Left lobe of liver (tissue), 2 donors: ENCODE measurements around the gene PRR33. TPM values are rescaled to one million over a fixed set of nuclear protein-coding genes. Genes with fewer than 3 reads are reported as not detected.
"Not testable (repeated sequence)": the region's sequence is repeated elsewhere in the genome, so short reads cannot be mapped to it uniquely, and the experiment has no call there.

ENCODE experiments used
- ATAC-seq: fragments of 200-7000 bp; cut with Tn5 transposase; one replicate; pipeline ENCODE4 v1.9.1; 2020; ENCODE audit warnings: mild to moderate bottlenecking, moderate library complexity
- DNase-seq: peaks from one replicate; pipeline ENCODE4 v3.0.0-alpha.2; 2020; ENCODE audit warnings: low spot score
- total RNA-seq: library from RNA; stranded (reverse); gene quantifications from one replicate; pipeline ENCODE4 v1.2.1, GENCODE V29; 2021
- donor health status: DM: no; HTN: no; CAD: no; lungs with moderate emphysema.
- donor health status: DM: no; HTN: yes; CAD: no.

PRR33 gene
- total RNA-seq, 1 donor from 2014 or later: not detected

DNA sequence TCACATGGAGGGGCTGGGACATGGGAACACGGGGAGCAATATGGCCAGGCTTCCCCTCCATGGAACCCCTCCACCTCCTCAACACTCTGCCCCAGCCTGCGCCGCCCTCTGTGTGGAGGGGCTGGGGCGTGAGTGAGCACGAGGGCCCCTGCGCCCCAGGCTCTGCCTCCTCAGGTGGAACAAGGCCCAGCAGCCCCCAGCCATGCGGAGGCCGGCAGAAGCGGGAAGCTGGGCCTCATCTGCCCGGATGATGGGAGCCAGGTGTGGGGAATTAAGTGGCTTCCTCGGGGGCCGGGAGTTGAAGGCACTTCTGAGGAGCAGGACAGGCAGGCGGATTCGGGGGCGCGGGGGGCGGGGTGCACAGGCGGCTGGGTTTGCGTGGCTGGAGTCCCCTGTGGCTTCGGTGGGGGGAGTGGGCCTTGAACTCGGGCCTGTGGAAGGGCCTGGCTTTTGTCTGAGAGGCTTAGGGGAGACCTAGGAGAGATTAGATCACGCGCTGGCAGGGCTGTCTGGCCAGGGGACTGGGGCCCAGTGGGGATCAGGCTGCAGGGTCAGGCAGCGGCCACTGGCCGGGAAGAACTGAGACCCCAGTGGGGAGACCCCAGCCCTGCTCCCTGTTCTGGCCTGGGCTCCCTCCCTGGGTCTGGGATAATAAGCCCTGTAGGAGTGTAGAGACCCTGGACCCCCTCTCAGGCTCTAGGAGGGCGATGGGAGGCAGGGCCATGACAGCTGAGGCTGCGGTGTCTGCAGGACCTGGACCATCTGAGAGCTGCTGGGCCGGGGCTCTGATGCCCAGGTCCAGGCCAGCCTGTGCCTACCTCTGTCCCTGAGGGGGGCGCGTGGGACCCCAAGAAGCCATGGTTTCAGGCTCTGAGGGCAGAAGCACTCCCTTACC lies 13.3 kb downstream of the PRR33 start:
- DNase-seq: no peak
- ATAC-seq: no peak

DNA sequence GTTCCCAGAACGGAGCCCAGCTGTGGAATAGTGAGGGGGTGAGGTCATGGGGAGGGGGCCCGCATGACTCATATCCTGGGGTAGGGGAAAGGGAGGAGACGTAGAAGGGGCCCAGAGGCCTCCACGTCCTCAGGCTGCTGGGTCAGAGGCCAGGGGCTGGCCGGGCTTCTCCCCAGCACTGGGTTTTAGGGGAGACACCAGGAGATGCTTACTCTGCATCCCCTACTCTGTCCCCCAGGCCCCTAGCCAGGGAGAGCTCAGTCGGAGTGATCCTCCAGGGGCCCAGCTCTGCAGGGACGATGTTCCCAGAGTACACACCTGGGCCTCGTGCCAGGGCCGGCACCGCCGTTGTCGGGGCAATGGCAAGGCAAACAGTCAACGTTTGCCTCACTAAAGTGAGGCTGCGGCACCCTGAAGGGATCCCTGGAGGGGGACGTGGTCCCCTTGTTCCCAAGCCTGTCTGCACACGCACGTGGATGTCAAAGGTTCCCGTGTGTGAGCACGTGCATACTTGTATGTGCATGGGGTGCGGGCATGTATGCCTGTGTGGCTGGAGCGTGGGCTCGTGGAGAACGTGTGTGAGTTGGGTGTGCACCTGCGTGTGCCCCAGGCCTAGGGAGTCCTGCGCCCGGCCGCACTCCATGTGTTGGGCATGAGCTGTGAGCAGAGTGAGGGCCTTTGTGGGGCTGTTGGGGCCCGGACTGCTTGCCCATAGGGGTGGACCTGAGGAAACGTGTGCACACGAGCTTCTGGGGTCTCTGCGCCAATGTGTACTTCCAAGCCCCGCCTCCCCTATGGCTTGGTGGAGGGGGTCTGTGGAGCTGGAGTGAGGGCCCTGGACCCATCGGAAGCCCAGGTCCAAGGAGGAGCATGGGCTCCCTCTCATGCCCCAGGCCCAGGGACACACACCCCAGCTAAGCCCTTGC lies 14.2 kb downstream of the PRR33 start:
- ATAC-seq (no peak), DNase-seq (no peak)

DNA sequence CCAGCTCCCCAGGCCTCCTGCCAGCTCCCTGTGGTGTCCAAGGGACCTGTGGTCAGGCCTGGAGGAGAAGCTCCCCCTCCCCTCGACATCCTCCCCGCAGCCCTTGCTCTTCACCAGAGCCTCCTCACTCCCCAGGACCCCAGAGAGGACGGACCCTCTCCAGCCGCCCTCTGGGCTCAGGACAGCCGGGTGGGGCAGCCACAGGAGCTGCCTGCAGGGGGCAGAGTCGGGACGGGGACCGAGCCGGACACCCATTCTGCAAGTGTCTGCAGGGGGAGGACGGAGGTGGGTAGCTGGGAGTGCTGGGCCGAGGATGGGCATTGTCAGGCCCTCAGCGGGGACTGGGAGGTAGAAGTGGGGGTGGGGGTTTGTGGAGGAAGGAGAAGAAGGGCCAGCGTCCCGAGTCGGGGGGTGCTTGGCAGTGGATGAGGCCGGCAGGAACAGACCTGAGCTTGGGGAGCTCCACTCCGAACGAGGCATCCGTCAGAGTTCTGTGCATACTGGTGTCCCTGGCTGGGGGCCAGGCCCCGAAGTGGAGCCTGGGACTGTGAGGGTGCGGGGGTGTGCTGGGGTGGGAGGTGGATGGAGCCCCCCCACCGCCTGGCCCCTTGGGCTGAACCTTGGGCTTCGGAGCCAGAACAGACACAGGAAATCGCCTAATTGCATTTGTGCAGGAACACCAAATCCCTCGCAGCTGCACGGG lies 15.2 kb downstream of the PRR33 start:
- DNase-seq (no peak), ATAC-seq (peak; percentile 58)

DNA sequence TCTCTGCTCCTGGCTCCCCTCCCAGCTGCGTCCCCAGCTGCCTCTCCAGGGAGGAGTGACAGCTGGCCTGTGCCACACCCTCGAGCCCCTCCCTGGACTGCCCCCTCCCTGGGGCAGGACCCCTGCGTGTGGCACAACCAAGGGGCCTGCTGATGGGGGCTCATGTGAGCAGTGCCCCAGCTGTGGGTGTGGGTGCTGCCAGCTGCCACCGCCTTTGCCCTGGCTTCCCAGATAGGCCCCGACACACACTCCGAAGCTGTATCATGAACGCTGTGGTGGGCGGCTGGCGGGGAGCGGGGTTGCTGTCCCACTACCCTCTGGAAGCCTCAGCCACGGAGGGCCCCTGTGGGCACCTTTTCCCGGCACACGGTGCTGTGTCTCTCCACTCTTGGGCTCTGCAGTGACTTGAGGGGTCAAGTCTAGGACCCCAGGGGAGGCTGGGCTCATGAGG lies 15.8 kb downstream of the PRR33 start:
- ATAC-seq, DNase-seq: not testable (repeated sequence)

DNA sequence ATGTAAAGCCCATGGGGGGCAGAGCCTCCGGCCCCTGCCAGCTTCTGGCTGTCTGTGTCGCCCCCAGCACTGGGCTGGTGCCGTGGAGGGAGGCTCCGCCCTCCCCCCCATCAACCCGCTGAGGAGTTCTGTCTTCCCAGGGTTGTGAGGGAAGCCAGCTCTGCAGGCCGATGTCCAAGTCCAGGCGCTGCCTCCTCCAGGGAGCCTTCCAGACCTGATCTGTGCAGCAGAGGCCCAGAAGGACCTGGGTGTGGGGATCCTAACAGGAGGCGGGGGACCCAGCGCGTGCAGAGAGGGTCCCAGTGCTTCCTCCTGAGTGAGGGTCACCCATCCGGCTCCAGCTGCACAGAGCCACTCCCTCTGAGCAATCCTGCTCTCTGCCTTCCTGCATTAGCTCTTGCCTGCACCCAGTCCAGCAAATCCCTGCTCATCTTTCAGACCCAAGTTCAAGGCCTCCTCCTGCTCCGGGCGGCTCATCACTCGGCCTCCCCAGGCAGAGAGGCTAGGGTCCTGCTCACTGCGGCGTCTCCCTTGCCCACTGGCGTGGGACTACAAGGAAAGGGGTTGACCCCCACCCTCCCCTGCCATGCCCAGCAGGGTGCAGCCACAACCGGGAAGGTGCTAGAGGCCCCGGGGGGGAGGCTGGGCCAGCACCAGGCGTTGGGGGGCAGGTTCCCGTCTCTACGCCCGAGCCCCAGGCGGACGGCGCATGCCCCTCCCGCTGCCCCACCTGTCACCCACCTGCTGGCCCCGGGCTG lies 16.4 kb downstream of the PRR33 start:
- ATAC-seq (no peak), DNase-seq (no peak)

DNA sequence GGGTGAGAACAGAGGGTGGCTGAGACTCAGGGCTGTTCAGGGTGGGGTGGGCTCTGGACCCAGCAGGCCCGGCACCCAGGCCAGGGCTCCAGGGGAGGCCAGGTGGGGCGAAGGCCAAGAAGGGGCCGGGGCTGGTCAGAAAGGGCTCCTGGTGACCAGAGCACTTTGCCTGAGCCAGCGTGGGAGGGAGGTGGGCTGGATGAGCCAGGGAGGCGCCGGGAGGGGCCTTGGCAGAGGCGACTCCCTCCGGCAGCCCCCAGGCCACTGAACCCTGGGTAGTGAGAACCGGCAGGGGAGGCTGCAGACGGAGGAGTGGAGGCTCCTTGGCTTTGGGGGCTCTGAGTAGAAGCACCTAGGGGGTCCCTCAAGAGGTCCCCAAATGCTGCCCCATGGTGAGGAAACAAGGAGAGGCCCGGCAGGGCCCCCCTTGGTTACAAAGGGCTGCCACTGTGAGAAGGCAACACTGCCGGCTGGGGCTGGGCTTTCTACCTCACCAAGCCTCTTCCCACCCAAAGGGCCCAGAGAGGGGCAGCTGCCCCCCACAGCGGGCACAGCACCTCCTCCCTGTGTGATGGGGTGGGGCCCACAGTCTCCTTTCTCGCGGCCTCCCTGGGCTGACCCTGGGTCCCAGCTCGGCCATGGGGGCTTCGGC lies 17.1 kb downstream of the PRR33 start:
- DNase-seq, ATAC-seq: not testable (repeated sequence)

DNA sequence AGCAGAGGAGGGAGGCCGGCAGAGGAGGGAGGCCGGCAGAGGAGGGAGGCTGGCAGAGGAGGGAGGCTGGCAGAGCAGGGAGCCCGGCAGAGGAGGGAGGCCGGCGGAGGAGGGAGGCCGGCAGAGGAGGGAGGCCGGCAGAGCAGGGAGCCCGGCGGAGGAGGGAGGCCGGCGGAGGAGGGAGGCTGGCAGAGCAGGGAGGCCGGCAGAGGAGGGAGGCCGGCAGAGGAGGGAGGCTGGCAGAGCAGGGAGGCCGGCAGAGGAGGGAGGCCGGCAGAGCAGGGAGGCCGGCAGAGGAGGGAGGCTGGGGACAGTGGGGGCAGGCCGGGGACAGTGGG lies 17.9 kb downstream of the PRR33 start:
- ATAC-seq, DNase-seq: not testable (repeated sequence)

DNA sequence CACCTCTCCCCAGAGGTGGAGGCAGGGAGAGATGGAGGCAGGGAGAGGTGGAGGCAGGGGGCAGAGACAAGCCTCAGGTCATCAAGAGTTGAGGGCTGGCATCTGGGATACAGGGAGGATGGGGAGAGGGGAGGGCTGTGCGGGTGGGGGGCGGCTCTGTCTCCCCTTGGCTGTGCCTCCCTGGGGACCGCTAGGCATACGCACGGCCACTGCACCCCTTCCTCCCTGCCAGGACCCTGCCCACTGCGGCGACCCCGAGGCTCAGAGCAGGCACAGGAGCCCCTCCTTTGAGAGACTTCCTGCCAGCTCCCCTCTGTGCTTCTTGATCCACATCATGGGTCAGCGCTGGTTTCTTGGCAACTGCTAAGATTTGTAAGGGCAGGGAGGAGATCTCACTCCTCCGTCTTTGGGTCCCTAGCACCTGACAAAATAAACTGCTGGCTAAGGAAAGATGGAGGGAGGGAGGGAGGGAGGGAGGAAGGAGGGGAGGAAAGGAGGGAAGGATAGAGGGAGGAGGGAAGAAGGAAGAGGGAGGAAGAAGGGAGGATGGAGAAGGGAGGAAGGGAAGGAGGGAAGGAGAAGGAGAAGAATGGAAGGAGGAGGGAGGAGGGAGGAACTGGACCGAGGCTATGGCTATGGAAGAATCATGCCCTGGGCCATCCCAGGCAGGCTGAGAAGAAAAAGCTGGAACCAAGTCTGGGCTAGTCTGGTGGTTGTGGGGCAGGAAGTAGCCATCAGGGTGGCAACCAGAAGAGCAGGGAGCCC lies 18.5 kb downstream of the PRR33 start:
- ATAC-seq: no peak

DNA sequence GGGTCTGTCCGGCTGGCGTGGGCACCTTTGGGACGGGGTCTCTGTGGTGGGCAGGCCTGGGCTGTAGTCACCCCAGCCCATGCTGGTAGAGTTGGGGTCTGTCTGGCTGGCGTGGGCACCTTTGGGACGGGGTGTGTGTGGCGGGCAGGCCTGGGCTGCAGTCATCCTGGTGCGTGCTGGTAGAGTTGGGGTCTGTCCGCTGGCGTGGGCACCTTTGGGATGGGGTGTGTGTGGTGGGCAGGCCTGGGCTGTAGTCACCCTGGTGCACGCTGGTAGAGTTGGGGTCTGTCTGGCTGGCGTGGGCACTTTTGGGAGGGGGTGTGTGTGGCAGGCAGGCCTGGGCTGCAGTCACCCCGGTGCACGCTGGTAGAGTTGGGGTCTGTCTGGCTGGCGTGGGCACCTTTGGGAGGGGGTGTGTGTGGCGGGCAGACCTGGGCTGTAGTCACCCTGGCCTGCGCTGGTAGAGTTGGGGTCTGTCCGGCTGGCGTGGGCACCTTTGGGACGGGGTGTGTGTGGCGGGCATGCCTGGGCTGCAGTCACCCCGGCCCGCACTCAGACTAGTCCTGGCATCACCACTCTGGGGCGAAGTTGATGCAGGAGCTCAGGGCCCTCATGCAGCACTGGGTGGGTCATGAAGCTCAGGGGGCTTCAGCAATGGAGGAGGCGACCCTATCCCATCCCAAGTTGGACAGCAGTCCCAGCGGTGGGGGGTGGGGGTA lies 19.3 kb downstream of the PRR33 start:
- no peak for ATAC-seq
- no peak for DNase-seq

More for the DNA sequence above, 18.5 kb downstream of the PRR33 start:
- DNase-seq: no peak

DNA sequence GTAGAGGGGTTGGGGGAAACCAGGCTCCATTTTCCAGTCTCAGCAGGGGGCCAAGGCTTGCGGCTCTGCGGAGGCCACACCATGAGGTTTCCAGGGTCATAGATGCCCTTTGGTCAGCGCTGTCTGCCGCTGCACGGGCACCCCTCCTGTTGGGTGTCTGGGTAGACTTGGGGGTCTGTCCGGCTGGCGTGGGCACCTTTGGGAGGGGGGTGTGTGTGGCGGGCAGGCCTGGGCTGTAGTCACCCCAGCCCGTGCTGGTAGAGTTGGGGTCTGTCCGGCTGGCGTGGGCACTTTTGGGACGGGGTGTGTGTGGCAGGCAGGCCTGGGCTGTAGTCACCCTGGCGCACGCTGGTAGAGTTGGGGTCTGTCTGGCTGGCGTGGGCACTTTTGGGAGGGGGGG lies 20.2 kb downstream of the PRR33 start:
- no peak for DNase-seq

DNA sequence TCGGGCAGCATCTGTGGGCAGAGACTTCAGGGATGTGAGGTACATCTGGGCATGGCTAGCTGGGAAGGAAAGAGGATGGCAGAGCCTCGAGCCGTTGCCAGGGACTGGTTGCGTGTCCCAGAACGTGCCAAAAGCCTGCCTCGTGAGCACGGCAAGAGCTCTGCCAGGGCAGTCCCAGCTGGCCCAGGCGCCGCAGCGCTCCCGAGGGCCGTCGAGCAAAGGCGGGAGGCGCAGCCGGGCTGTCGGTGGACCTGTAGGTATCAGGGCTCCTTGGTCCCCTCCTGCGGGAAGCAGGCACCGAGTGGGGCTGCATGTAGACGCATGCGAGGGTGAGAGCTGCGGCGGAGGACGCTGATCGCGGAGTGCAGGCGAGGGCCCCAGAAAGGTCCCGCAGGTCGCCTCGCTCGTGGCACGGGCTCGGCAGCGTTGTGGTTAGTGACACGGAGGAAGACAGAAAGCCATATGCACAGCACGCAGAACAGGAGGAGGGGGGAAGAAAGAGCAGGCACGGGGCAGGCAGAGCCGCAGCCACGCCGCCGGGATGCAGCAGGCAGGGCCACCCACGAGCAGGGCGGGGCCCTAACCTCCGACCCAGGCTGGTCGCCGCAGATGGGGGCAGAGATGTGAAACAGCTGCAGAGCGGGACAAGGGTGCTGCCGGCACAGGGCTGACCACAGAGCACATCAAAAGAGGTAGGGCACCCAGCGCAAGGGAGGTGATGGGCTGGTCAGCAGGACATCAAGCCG lies 20.8 kb downstream of the PRR33 start:
- ATAC-seq (peak; percentile 46), DNase-seq (no peak)

More for the DNA sequence above, 20.2 kb downstream of the PRR33 start:
- ATAC-seq: no peak

DNA sequence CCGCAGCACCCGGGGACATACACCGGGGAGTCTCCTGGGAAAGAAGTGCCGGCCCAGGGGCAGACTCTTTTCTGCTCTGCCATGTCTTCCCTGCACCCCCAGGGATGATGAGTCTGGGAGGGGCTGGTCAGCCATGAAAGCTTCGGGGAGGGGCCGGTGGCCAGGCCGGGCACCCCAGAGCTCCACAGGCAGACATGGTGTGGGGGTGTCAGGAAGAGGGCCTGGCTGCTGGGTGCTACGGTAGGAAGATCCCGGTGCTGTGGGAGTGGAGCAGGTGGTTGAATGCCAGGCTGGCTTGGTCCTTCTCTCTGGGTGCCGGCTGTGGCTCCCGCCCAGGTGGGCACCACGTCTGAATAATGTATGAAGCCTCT lies 21.4 kb downstream of the PRR33 start:
- DNase-seq (no peak), ATAC-seq (no peak)

DNA sequence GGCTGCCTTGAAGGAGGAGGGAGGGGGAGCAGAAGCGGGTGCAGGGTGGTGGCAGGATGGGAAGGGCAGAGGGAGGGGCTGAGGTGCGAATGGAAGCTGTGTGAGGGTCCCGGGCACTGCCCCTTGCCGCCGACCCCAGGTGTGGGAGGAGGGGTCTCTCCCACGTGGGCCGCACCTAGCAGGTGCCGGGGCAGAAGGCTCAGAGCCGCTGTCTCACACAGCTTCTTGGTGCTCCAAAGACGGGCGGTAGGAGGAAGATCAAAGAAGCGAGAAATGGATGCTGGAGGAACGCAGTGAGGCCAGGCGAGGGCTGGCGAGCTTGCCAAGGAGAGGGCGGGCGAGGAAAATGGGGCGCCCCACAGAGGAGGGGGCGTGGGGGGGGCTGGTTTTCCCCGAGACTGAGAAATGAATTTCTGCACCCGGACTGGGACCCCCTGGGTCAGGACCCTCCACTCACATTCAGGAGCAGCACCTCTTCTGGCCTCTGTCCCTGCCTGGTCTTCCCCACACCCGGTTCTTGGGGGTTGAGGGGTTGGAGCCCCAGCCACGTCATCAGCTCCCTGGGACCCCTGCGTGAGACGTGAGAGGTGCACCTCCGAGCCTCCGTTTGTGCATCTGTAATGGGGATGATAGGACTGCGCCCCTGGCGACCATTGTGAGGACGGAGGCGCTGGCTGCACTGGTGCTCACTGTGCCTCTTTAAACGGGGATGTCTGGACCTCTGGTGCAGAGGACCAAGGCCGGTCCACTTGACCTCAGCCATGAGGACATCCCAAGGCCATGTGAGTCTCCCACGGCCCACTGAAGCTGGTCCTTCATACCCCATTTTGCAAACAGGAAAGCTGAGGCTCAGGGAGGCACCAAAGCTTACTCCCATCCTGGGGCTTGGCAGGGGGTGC lies 22.0 kb downstream of the PRR33 start:
- no peak for DNase-seq
- ATAC-seq: peak; percentile 32

DNA sequence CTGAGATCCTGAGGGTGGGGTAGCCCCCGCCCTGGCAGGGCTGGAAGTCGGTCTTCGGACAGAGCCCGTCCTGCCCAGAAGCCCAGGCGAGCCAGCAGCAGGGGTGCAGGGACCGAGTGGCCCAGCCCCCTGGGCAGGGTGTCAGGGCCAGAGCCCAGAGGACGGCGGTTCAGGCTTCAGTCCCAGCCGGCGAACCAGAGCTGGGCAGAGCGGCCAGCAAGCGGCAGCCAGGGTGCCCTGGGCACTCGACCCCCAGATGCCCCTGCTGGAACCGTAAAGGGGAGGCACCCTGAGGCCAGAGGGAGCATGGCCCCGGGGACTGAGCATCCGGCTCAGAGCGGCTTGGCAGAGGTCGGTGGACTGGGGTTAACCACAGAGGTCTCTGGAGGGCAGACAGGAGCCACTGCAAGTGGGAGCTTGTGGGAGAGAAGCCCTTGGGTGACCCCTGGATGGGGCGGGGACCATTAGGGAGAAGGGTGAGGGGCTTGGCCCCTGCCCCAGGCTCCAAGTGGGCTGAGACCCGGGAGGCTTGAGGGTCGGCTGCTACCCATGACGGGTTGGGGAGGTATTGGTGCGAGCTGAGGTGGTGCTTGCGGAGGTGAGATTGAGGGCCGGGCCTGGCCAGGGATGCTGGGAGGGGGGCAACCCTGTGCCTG lies 22.9 kb downstream of the PRR33 start:
- DNase-seq (no peak), ATAC-seq (no peak)

DNA sequence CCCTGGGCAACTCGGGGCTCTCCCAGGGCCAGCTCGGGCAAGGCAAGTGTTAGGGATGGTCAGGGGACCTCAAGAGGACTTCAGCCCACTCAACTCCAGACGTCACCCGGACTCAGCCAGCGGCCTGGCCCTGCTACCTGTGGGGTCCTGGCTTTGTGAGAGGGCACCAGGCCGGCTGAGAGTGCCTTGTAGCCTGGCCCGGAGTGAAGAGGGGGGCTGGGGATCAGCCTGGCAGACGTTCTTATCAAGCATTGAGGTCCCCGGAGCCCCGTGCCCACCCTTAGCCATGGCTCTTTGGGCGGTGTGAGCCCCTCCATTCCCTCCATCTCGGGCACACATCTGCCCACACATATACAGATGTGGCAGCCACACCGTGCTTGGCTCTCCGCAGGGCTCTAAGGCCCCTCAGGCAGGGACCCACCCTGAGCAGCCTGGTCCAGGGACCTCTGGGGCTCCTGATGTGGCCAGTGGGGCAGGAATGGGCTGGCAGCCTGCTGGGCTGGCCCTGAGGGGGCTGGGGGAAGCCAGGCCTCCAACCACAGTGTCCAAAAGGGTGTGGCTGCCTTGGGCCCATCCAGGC lies 23.5 kb downstream of the PRR33 start:
- no peak for ATAC-seq
- DNase-seq: no peak

DNA sequence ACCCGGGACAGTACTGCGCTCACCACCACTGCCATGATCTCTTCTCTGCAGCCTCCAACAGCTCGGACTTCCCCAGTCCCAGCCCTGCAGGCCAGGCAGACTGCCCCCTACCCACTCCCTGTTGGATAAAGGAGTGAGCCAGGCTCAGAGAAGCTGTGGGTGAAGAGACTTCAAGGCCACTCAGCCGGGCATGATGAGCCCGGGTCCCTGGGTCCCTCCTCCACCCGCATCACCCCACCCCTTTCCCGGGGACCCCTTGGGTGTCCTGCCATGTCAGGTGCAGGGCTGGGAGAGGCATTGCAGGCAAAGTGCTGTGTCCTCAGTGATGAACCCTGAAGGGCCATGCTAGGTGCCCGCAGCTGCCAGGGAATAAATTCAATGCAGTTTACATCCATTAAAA lies 24.3 kb downstream of the PRR33 start:
- no peak for DNase-seq
- no peak for ATAC-seq
